GM21381 (cell line): ENCODE data around the gene PRR20G.
"Not testable (repeated sequence)": the region's sequence is repeated elsewhere in the genome, so short reads cannot be mapped to it uniquely, and the experiment has no call there.

Experiments used
- ATAC-seq: cut with Tn5 transposase; IDR thresholded peaks from one replicate; pipeline ENCODE4 v1.9.1; 2021; ENCODE audit warnings: mild to moderate bottlenecking, moderate library complexity; ENCODE audit not compliant: unreplicated experiment

PRR20G gene

DNA sequence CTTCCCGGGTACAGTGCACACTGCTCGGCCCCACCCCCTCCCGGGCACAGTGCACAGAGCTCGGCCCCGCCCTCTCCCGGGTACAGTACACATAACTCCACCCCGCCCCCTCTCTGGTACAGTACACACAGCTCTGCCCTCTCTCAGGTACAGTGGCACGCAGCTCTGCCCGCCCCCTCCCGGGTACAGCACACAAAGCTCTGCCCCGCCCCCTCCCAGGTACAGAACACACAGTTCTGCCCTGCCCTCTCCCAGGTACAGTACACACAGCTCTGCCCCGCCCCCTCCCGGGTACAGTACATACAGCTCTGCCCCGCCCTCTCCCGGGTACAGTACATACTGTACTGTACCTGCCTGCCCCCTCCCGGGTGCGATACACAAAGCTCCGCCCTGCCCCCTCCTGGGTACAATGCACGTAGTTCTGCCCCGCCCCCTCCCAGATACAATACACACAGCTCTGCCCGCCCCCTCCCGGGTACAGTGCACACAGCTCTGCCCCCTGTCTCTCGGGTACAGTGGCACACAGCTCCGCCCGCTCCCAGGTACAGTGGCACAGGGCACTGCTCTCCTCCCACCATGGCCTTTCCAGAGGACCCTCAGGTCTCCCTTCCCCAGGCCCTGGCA is 16.4 kb upstream of the PRR20G start:
- no peak for ATAC-seq

DNA sequence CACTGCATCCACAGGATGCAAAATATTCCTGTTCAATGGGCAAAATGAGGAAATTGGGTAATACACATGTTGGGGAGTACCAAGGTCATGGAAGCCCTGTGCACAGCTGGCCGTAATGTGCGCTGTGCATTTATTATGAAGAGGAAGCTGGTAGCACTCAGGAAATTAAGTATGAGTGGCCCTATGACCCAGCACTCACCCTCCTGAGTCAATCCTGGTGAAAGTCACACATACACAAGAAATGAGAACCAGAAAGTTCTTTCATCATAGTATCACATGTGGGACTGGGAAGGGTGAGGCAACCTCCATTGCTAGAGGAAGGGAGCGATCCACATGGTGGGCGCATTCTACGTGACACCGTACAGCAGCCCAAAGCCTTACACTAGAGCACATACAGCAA is 11.4 kb upstream of the PRR20G start:
- no peak for ATAC-seq

DNA sequence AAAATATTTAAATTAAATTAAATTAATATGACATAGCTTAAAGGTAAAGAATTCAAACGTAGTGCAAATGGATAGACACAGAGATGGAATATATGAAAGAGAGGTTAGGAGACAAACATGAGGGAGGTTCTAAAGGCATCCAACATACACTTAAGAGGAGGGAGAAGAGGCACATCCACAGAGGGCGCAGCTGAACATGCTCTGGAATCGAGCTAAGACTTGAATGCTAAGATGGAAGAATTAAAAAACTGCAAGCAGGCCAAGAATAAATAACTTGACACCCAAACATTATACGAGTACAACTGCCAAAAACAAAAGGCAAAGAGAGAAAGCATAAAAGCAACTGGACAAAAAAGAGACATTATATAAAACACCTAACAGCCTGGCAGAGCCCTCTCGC is 9.1 kb upstream of the PRR20G start:
- ATAC-seq = no peak

DNA sequence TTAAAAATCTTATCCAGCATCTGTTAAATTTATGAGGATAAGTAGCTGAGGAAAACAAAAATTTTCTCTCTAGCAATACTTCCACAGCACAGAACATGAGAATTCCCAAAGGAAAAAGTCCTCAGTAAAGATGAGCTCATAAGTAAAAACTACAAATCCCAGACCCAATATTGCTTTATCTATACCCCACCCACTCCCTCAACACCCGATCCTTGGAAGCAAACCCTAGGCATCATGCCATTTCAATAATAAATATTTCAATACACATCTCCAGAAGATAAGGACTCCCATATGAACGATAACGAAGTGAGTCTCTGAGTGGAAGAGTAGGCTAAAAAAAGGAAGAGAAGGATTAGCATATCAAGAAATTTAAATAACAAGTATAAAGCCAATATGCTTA is 8.3 kb upstream of the PRR20G start:
- no peak for ATAC-seq

DNA sequence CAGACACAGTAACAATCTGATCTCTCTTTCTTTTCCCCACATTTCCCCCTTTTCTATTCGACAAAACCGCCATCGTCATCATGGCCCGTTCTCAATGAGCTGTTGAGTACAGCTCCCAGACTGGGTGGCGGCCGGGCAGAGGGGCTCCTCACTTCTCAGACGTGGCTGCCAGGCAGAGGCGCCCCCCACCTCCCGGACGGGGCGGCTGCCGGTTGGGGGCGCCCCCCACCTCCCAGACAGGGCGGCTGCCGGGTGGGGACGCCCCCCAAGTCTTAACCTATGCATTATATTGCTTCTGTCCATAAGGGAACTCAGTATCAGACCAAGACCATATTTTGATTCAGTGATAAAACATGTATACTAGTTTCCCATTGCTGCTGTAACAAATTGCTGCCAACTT is 5.8 kb upstream of the PRR20G start:
- ATAC-seq = not testable (repeated sequence)

DNA sequence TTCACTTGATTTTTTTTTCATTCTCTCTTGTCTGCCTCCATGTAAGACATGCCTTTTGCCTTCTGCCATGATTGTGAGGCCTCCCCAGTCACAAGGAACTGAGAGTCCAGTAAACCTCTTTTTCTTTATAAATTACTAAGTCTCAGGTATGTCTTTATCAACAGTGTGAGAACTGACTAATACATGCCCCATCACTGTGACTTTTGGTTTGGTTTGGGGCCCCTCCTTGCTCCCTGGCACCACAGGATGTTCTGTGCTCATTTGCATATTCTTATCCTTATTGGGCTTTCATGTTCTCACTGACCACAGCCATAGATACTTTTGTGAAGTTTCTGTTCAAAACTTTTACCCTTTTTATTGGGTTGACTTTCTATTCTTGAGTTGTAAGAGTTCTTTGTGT is 3.8 kb upstream of the PRR20G start:
- no peak for ATAC-seq

DNA sequence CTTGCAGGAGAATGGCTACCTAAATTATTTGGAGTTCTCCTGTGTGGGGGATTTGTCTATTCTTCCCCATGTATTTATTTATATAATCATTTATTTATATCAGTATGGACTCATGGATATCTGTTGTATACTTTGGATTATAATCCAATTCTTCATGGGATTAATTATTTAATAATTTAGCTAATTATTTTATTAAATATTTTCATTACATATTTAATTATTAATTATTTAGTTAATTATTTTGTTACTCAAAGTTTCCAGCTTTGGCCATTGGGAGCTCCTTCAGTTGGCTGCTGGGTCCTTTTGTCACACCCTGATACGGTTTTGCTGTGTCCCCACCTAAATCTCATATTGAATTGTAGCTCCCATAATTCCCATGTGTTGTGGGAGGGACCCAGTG is 3.3 kb upstream of the PRR20G start:
- no peak for ATAC-seq

DNA sequence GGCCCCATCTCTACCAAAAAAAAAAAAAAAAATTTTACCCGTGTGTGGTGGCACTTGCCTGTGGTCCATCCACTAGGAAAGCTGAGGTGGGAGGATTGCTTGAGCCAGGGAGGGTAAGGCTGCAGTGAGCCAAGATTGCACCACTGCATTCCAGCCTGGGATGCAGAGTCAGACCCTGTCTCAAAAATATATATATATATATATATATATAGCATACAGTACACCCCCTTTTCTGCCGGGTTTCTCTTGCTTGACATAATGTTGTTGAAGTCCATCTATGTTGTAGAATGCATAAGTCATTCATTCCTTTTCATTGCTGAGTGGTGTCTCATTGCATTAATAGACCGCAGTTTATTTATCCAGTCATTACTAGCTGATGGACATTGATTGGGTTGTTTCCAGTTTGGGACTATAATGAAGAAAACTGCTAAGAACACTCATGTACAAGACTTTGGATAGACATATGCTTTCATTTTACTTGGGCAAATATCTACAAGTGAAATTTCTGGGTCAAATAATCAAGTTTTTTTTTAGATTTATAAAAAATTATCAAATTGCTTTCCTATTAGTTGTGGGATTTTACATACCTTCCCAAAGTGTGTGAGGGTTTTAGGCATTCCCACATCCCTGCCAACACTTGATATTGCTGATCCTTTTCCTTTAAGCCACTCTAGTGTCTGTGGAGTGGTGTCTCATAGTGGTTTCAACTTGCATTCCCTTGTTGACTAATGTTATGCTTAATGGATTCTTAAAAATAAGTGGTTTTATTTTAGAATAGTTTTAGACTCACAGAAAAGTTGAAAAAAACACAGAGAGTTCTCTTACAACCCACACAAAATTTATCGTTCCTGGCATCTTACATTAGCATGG is 2.1 kb upstream of the PRR20G start:
- no peak for ATAC-seq

DNA sequence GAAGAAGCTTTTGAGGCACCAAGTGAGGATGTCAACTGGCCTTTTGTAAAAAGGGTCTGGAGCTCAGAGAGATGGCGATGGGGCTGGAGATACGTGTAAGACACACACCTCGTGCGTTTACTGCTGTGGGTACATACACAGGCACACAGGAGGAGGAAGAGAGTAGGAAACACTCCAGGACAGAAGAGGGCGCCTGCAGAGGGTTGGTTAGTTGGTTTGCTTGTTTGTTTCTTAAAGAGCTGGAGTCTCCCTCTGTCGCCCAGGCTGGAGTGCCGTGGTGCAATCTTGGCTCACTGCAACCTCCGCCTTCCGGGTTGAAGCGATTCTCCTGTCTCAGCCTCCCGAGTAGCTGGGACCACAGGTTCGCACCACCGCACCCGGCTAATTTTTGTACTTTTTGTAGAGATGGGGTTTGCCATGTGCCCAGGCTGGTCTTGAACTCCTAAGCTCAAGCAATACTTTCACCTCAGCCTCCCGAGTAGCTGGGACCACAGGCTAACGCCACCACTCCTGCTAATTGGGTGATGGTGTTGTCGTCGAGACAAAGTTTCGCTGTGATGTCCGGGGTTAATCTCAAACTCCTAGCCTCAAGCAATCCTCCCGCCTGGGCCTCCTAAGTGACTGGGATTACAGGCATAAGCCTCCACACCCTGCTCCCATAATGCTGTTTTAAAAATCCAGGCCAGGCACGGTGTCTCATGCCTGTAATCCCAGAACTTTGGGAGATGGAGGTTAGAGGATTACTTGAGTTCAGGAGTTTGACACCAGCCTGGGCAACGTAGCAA is 1.3 kb upstream of the PRR20G start:
- ATAC-seq = no peak

DNA sequence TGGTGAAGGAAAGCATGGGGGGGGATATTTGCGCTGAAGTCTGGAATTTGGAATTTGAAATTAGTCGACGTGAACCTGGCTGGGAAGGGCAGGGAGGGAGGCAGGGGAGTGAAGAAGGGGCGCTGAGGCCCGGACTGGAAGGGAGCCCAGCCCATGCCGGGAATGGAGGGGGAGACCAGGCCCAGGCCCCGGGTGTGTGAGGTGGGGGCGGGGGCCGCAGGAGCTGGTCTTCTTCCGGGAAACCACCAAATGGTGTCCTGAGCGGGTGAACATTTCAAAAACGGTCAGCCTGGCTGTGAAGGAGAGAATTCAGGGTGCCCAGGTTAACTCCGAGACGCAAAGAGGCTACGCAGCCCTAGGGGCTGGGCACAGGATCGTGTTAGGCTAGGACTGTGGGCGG is 497 bp upstream of the PRR20G start:
- ATAC-seq = no peak

DNA sequence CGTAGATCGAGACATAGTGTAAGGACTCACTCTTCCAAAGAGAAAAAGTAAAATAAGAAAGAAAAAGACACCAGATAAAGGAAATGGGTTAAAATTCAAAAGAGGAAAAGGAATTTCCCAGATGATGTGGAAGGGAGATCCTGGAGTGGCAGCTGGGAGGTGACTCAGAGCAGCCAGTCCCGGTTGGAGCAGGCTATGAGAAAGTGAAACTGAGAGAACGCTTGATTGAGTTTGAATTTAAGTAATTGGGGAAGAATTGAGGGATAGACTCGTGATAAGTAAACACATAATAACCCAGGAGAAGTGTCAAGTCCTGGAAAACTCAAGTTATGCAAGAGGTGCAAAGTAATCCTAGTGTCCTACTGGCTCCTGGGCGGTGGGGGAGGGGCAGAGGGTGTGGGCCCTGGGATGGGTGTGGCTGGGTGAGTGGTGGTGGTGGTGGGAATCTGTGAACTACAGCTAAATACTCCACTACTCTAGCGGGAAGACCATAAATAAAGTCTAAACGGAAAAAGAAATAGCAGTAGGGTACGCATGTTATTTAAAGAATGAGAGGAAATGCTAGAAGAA is 1.2 kb downstream of the PRR20G start:
- ATAC-seq = no peak

DNA sequence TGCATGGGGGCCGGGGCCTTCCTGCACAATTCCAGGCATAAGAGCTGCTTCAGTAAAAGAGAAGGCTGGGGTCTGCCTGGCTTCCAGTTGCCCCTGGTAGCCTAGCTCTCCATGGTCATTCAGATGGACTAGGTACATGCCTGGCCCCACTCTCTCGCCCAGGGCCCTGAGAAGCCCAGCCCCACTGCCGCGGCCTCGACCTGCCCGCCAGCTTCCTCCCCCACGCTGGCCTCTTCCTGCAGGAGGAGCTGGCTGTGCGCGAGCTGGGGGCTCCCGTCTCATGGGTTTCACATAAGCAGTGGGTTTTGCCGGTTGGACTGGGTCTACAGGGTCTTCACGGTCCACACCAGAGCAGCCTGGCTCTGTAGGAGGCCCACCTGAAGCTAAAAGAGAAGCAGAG is 3.6 kb downstream of the PRR20G start:
- no peak for ATAC-seq

DNA sequence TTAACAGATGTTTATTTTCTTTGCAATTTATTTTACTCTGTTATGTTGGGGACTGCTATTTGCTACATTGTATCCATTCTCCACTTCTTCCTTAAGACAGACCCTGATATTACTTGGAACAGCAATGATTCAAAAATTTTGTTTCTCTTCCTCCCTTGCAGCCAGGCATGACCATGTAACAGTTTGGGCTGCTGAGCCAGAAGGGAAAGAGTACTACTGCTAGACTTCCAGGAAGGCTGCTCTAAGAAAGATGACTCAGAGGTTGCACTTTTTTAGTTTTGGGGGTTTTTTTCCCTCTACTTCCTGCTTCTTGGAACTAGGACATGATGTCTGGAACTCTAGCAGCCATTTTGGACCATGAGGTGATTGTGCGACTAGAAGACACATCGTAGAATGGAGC is 10.3 kb downstream of the PRR20G start:
- ATAC-seq = no peak

DNA sequence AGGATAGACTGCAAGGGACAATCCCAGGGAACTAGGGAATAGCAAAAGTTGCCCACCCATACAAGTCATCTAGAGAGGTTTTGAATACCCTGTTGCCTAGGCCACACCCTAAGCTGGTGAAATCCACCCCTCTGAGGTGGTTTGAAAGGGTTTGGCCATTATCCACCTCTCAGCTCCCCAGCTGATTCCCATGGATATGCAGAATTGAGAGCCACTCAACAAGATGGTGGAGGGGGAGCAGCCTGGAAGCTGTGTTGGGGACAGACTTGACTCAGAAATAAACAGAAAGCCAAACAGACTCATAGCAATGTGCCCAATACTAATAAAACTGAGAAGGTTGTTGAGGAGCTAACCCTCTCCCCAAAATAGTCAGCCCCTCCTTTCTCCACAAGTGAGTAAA is 10.9 kb downstream of the PRR20G start:
- no peak for ATAC-seq

DNA sequence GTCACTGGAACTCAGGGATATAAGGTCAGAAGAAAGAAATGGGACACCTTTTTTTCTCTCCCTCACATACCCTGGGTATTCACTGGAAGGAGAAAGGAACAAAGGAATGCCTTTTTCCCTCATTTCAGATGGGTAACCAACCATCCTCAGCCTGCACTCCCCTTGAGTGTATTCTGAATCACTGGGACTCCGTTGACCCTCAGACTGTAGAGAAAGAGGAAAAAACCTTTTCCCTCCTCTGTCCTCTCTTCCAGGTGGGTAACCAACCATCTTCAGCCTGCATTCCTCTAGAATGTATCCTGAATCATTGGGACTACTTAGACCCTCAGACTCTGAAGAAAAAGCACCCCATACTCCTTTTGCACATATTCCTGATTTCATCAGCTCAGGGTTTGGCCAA is 11.4 kb downstream of the PRR20G start:
- ATAC-seq = no peak

DNA sequence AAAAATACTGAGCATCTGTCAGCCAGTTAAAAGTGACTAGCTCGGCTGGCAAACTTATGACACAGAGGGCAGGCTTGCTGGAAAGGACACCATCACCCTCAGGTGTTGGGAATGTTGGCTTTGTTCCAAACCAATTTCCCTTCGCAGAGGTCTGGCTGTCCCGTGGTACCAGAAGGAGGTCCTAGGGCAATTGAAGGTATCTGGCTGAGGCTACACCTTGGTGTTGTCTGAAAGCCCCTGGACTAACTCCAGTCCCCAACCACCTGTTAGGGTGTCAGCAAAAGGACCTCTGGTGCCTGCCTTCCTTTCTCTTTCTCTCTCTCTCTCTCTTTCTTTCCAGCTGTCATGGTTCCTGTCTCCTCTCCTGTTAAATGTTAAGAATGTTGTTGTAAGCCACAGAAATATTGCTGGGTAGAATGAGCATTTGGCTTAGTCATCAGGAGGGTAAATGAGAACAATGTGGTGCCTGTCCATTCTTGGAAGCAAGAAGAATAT is 12.5 kb downstream of the PRR20G start:
- no peak for ATAC-seq

DNA sequence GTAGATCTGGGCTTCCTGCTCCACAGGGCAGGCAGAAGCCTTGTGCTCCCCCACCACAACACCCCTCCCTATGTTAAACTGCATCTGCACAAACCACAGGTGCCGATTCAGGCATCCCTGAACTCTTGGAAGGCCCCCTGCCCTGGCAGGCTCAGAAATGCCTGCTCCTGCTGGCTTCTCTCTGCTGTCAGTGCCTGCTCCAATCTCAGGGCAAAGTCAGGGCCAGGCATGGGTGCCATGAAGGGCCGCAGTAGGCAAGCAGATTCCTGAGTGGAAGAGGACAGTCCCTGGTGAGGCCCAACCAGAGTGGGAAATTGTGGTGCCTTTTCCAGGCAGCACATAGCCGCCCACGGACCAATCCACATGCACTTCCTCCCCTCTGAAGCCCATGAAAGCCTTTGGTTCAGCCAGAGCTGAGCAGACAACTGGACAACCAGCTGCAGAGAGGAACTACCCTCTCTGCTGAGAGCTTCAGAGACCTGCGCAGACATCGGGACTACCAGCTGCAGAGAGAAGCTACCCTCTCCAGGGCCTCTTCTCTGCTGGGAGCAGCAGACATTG is 13.6 kb downstream of the PRR20G start:
- no peak for ATAC-seq

DNA sequence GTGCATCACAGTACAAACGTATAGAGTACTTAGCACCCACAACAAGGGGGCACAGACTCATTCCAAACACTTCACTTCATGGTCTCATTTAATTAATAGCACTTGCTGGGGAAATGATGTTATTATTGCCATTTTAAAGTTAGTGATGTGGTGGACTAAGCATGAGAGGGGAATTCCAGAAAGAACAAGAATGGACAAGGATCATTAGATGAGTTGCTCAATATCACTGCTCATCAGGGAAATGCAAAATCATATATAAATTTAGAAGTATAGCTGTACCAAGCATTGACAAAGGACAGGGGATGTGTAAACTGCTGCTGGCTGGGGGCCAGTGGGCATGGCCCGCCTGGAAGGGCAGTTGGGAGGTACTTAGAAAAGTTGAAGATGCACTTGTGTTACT is 14.6 kb downstream of the PRR20G start:
- no peak for ATAC-seq

DNA sequence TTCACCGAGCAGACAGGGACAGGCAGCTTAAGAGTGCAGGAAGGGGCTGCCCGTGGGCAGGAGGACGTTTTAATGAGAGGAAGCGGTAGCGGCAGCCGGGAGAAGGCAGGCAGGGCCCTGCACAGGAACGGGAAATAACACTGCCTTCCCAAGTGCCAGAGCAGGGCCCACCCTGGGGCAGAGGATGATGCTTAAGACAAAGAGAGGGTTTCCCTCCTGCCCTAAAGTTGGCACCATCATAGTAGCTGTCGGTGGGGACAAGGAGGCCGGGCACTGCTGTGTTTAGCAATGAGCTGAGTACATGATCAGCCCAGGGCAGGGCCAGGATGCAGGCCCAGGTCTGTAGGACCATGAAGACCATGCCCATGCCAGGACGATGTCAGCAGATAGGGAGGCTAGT is 21.7 kb downstream of the PRR20G start:
- no peak for ATAC-seq

DNA sequence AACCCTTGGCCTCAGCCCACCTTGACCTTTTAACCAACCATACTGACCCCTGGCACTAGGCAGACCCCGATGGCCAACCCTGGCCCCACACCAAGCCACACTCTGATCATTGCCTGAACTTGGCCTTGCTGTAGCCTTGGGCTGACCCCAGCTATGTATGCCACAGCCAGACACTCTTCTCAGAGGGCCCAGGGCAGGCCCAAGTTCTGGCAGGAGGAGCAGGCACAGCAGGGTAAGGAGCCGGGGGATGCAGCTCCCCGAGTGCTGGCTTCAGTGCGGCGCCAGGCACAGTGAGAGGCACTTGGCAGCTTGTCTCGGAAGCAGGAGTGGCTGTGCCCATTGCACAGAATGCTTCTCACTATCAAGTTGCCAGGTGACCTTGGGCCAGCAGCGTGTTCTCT is 22.3 kb downstream of the PRR20G start:
- ATAC-seq = no peak
